Activated naive CD4-positive, alpha-beta T cell treated with anti-CD3 and anti-CD28 coated beads, Interleukin-2, amount 10 ng/mL, durations not matched to agents 7 days and 5 days (primary cell): Measurements from ENCODE around the gene NKD1.

Source experiments
- CTCF ChIA-PET: fragments of 350-600 bp; sonication (Branson Sonifier 250); formaldehyde crosslinking; loops from one replicate; lab custom pipeline; 2021; ENCODE audit warnings: antibody characterized with exemption; lab: Charles Lee
- DNase-seq: peaks from one replicate; pipeline ENCODE4 v3.0.0-alpha.2; 2020
- H3K27ac Mint-ChIP-seq: one replicate; pipeline ENCODE4 v1.8.0; 2021; ENCODE audit warnings: mild to moderate bottlenecking, moderate library complexity, mixed read lengths
- H3K27me3 Mint-ChIP-seq: one replicate; pipeline ENCODE4 v1.8.0; 2021; ENCODE audit warnings: mild to moderate bottlenecking, mixed read lengths
- H3K36me3 Mint-ChIP-seq: one replicate; pipeline ENCODE4 v1.8.0; 2021; ENCODE audit warnings: mixed read lengths
- H3K4me1 Mint-ChIP-seq: one replicate; pipeline ENCODE4 v1.8.0; 2021; ENCODE audit warnings: mixed read lengths
- H3K4me3 Mint-ChIP-seq: one replicate; pipeline ENCODE4 v1.8.0; 2021; ENCODE audit warnings: mild to moderate bottlenecking, moderate library complexity, mixed read lengths
- H3K9me3 Mint-ChIP-seq: one replicate; pipeline ENCODE4 v1.8.0; 2021; ENCODE audit warnings: mixed read lengths

The NKD1 gene

GRCh38 chr16:50565428-50565827, 17.2 kb downstream of the NKD1 start:
- Mint-ChIP-seq H3K4me3 (no peak overlapping the region), H3K4me1 (no peaks in the 10 kb centered on the region), H3K9me3 (peaks cover 2% of the 10 kb centered on the region), H3K36me3 (no peaks in the 10 kb centered on the region), H3K27ac (no peak overlapping the region), H3K27me3 (peaks cover 5% of the 10 kb centered on the region)
- no peak for DNase-seq
- CTCF ChIA-PET: interaction anchor here (1.2 to 1.5 kb wide), 2 partner anchors 98 to 241 kb away, joined by 3 to 4 read pairs; no protein-coding TSS in a partner anchor

- no peaks in the 10 kb centered on the region for H3K36me3 Mint-ChIP-seq
- CTCF ChIA-PET: interaction anchor here (1.1 to 1.5 kb wide), 4 partner anchors 10 to 240 kb away, joined by 3 to 4 read pairs (median 3); no protein-coding TSS in a partner anchor
- H3K4me1 Mint-ChIP-seq: no peaks in the 10 kb centered on the region
- H3K27ac Mint-ChIP-seq: no peak overlapping the region
- H3K27me3 Mint-ChIP-seq: peaks cover 6% of the 10 kb centered on the region
- H3K9me3 Mint-ChIP-seq: peaks cover 2% of the 10 kb centered on the region
- no peak overlapping the region for H3K4me3 Mint-ChIP-seq
- no peak for DNase-seq
Observed at GRCh38 chr16:50566014-50566962, 18.1 kb downstream of the NKD1 start.

- no peaks in the 10 kb centered on the region for H3K36me3 Mint-ChIP-seq
- H3K27ac Mint-ChIP-seq: no peak overlapping the region
- CTCF ChIA-PET: no interaction called here
- peaks cover 8% of the 10 kb centered on the region for H3K27me3 Mint-ChIP-seq
- H3K4me3 Mint-ChIP-seq: no peak overlapping the region
- H3K4me1 Mint-ChIP-seq: no peaks in the 10 kb centered on the region
- no peaks in the 10 kb centered on the region for H3K9me3 Mint-ChIP-seq
- no peak for DNase-seq
Observed at GRCh38 chr16:50567651-50568050, 19.5 kb downstream of the NKD1 start.

DNA sequence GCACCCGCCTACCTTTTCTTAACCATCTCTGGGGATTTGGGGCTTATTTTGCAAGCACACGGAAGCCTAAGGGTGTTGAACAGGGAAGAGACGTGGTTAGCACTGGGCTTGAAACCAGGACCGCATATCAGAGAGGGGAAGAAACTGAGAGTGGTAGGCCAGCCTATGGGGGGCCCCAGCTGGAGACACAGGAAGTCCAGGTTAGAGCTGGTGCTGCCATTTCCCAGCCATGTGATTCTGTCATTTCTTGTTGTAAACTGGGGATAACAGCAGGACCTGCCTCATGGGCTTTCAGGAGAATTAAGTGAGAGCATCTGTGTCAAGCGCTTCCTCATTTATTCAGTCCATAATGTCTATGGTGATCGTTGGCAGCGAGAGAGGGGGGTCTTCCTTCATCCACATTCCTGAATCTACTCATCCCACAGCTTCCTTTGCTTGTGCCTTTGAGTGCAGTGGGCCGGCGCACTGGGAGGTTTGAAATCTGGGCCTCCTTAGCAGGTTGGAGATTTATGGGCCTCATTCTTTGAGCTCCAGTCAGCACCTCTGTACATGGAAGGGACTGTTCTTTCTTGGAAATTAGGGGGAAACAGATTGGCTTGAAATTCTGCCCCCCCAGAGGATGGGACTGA, 20.1 kb downstream of the NKD1 start:
- CTCF ChIA-PET: no interaction called here
- Mint-ChIP-seq H3K27ac (no peak overlapping the region), H3K9me3 (no peaks in the 10 kb centered on the region), H3K4me3 (no peak overlapping the region), H3K36me3 (no peaks in the 10 kb centered on the region), H3K27me3 (peaks cover 8% of the 10 kb centered on the region), H3K4me1 (no peaks in the 10 kb centered on the region)
- no peak for DNase-seq

DNA sequence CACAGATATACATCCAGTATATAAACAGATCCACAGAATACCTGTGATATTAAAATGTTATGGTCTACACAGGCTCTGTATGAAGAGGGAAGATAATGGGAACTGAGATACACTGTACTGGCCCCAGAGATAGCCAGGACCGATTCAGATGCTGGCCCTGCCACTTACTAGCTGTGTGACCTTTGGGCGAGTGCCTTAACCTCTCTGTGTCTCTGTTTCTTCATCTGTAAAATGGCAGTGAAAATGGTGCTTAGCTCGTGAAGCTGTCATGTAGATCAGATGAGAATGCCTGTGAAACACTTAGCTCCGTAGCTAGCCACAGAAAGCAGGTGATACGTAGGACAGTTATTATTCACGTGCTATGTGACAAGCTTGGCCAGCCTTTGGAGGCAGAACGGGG, 22.2 kb downstream of the NKD1 start:
- H3K4me1 Mint-ChIP-seq: no peaks in the 10 kb centered on the region
- no peak overlapping the region for H3K4me3 Mint-ChIP-seq
- no peaks in the 10 kb centered on the region for H3K36me3 Mint-ChIP-seq
- H3K27me3 Mint-ChIP-seq: peaks cover 8% of the 10 kb centered on the region
- DNase-seq: no peak
- H3K27ac Mint-ChIP-seq: no peak overlapping the region
- H3K9me3 Mint-ChIP-seq: no peaks in the 10 kb centered on the region
- CTCF ChIA-PET: interaction anchor here (1.0 kb wide), 1 partner anchor 12 kb away, joined by 3 read pairs; no protein-coding TSS in a partner anchor

DNA sequence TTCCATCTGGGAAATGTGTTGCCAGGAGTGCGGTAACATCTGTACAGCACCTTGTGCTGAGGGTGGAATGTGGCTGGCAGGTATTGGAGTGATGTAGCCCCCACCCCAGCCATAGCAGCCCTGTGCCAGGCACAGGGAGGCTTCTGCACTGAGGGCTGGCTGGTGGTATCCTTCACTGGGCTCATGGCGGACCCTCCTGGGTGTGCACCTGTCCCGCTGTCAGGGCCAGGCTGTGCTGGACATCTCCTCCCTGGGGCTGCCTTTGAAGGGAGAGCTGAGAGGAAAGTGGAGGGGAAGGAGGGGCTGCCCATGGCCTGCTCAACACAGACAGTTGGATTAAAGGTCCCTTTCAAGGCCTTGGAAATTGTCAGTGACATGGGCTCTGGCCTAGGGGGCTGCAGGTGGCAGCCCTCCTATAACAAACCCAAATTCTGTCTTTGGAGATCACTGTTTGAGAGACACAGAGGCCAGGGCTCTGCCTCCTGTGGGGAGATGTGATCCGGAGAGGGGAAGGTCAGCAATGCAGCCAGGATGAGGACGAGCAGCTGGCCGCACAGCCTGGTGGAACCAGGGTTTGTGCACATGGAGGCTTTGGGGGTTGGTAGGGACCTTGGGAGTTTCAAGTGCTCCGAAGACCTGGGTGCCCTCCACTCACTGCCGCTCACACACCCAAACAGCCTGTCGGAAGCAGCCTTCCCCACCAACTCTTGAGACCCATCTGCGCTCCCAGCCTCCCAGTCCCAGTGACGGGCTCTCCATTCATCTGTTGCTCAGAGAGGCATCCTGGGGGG, 22.8 kb downstream of the NKD1 start:
- Mint-ChIP-seq H3K27ac (no peak overlapping the region), H3K4me3 (no peak overlapping the region), H3K4me1 (no peaks in the 10 kb centered on the region), H3K27me3 (peaks cover 8% of the 10 kb centered on the region), H3K36me3 (no peaks in the 10 kb centered on the region), H3K9me3 (no peaks in the 10 kb centered on the region)
- CTCF ChIA-PET: interaction anchor here (1.0 kb wide), 1 partner anchor 11 kb away, joined by 3 read pairs; no protein-coding TSS in a partner anchor
- no peak for DNase-seq

DNA sequence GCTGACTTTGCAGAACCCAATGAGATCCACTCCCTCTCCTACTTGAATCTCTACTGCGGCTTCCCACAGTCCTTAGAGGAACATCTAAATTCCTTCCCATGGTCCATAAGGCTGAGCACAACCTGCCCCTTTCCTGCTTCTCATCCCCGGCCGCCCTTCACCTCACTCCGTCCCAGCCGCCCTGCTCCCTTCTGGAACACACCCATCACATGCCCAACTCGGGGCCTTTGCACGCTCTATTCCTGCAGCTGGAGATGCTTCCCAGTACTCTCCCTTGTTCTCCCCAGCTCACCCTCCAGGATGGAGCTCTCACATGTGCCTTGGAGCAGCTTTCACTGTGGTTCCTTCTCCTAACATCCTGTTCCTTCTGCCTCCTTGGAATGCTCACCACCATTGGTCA, 23.6 kb downstream of the NKD1 start:
- Mint-ChIP-seq H3K4me1 (no peaks in the 10 kb centered on the region), H3K27me3 (peaks cover 8% of the 10 kb centered on the region), H3K27ac (no peak overlapping the region), H3K9me3 (no peaks in the 10 kb centered on the region), H3K36me3 (no peaks in the 10 kb centered on the region), H3K4me3 (no peak overlapping the region)
- CTCF ChIA-PET: no interaction called here
- no peak for DNase-seq

DNA sequence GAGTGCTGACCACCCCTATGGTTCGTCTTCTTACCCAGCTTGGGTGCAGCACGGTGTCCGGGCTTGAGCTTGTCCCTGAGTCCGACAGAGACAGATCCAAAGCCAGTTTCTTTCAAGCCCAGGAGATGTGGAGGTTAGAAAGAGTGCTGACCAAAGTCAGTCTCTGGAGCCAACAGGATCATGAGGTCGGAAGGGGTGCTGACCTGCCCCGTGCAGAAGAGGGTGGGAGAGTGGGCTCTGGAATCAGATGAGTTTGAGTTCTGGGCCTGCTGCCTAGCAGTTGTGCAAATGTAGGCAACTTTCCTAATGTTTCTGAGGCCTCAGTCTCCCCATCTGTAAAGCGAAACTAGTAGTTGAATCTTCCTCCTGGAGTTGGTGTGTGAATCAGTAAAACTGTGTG, 24.5 kb downstream of the NKD1 start:
- Mint-ChIP-seq H3K27ac (no peak overlapping the region), H3K4me3 (no peak overlapping the region), H3K9me3 (no peaks in the 10 kb centered on the region), H3K4me1 (no peaks in the 10 kb centered on the region), H3K27me3 (peaks cover 8% of the 10 kb centered on the region), H3K36me3 (no peaks in the 10 kb centered on the region)
- DNase-seq: no peak
- CTCF ChIA-PET: no interaction called here

DNA sequence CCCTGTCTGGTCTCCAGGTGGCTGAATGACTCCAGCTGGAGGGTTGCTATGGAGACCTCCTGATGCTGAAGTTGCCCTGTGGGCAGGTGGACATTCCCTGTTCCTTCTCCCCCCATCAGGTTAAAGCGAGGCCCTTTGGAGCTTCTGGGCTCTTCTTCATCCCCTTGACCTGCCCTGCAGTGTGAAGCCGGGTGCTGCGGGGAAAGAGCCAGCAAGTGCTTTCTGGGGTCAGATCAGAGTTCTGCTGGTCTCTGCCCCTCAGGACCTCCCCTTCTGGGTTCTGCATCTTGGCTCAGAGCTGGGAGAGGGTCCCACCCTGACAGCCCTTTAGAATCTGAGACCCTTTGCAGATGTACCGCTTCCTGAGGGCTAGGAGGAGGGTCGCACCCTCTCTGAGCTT, 25.1 kb downstream of the NKD1 start:
- H3K4me1 Mint-ChIP-seq: no peaks in the 10 kb centered on the region
- CTCF ChIA-PET: interaction anchor here (0.7 kb wide), 1 partner anchor 93 kb away, joined by 3 read pairs; no protein-coding TSS in a partner anchor

DNA sequence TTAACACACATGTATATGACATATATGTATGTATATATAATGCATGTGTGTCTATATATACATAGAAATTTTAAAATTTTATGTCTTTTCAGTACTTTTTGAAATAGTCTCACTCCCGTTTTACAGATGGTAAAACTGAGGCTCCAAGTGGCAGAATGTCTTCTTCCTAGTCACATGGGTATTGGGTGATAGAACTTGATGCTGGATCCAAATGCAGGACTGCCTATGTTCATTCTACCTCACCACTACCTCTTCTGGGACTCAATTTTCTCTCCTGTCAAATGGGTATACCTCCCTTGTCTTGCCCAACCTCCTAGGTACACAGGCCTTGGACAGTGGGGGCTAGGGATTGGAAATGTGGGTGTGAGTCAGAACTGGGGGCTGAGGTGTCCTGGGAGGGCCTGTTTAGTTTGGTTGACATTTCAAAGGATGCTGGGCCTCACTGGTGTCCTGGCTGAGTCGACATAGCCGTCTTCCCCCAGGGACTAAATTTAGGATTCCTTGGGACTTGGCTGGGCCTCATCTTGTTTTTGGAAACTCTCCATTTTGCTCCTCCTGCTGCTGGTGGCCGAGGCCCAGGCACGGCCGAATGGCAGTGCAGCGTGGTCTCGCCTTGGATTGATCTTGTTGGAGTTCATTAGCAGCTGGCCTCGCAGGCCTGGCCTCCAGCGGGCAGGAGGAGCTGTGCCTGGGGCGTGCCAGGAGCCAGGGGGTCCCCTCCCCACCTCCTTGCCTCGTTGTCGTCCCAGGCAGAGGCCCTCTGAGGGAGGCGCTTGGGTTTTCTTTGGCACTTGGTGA, 25.9 kb downstream of the NKD1 start:
- no peak overlapping the region for H3K4me3 Mint-ChIP-seq
- H3K27me3 Mint-ChIP-seq: peaks cover 8% of the 10 kb centered on the region
- CTCF ChIA-PET: interaction anchor here (0.7 kb wide), 1 partner anchor 93 kb away, joined by 3 read pairs; no protein-coding TSS in a partner anchor
- no peak for DNase-seq
- H3K27ac Mint-ChIP-seq: no peak overlapping the region
- no peaks in the 10 kb centered on the region for H3K36me3 Mint-ChIP-seq
- no peaks in the 10 kb centered on the region for H3K9me3 Mint-ChIP-seq
- H3K4me1 Mint-ChIP-seq: no peaks in the 10 kb centered on the region

More for the DNA sequence above, 25.1 kb downstream of the NKD1 start:
- Mint-ChIP-seq H3K4me3 (no peak overlapping the region), H3K27ac (no peak overlapping the region), H3K27me3 (peaks cover 8% of the 10 kb centered on the region), H3K36me3 (no peaks in the 10 kb centered on the region), H3K9me3 (no peaks in the 10 kb centered on the region)
- DNase-seq: no peak

- Mint-ChIP-seq H3K27me3 (peaks cover 8% of the 10 kb centered on the region), H3K36me3 (no peaks in the 10 kb centered on the region), H3K9me3 (no peaks in the 10 kb centered on the region), H3K4me1 (no peaks in the 10 kb centered on the region), H3K27ac (no peak overlapping the region), H3K4me3 (no peak overlapping the region)
- CTCF ChIA-PET: no interaction called here
- DNase-seq: no peak
Observed at GRCh38 chr16:50574745-50575136, 26.5 kb downstream of the NKD1 start.

GRCh38 chr16:50575743-50576142, 27.5 kb downstream of the NKD1 start:
- DNase-seq: no peak
- H3K27me3 Mint-ChIP-seq: peaks cover 8% of the 10 kb centered on the region
- no peaks in the 10 kb centered on the region for H3K4me1 Mint-ChIP-seq
- H3K27ac Mint-ChIP-seq: no peak overlapping the region
- no peaks in the 10 kb centered on the region for H3K9me3 Mint-ChIP-seq
- no peak overlapping the region for H3K4me3 Mint-ChIP-seq
- CTCF ChIA-PET: interaction anchor here (1.1 kb wide), 1 partner anchor 9 kb away, joined by 3 read pairs; no protein-coding TSS in a partner anchor
- no peaks in the 10 kb centered on the region for H3K36me3 Mint-ChIP-seq

DNA sequence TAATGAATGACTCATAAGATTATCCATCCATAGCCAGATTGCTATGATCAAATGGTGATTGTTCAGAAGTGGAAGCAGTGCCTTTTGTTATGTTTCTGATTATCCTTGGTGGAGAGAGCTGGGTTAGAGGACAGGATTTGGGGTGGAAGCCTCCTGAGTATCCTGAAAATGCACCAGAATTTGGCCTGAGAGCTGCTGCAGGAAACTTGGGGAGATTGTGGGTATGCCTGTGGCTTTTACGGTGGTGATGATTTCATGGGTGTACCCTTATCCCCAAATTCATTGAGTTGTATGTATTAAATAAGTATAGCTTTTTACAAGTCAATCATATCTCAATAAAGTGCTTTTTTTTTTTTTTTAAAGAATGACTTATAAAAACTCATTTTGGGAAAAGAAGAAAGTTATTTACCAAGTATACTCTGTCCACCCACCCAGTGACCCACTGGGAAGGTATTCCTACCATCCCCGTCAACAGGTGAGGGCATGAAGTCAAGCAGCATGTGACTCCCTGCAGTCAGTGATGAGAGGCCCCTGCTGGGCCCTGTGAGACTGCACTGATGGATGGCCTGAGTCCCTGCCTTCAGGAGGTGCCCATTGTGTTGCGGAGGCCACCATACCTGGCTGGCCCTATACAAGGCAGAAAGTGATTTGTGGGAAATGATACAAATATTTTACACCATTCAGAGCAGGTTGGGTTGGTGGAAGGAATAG, 28.4 kb downstream of the NKD1 start:
- no peak overlapping the region for H3K27ac Mint-ChIP-seq
- peaks cover 4% of the 10 kb centered on the region for H3K27me3 Mint-ChIP-seq
- CTCF ChIA-PET: interaction anchor here (1.1 kb wide), 1 partner anchor 10 kb away, joined by 3 read pairs; no protein-coding TSS in a partner anchor
- no peaks in the 10 kb centered on the region for H3K9me3 Mint-ChIP-seq
- no peak overlapping the region for H3K4me3 Mint-ChIP-seq
- DNase-seq: no peak
- no peaks in the 10 kb centered on the region for H3K36me3 Mint-ChIP-seq
- H3K4me1 Mint-ChIP-seq: no peaks in the 10 kb centered on the region
